NCI-H2196 treated with DMSO at 0.1 percent for 48 hours (cell line): ENCODE measurements around the gene ITGAD.

Experiments used
- DNase-seq: peaks from one replicate; lab custom pipeline; 2025; ENCODE audit not compliant: unreplicated experiment; lab: John Stamatoyannopoulos, UW

The ITGAD gene

DNA sequence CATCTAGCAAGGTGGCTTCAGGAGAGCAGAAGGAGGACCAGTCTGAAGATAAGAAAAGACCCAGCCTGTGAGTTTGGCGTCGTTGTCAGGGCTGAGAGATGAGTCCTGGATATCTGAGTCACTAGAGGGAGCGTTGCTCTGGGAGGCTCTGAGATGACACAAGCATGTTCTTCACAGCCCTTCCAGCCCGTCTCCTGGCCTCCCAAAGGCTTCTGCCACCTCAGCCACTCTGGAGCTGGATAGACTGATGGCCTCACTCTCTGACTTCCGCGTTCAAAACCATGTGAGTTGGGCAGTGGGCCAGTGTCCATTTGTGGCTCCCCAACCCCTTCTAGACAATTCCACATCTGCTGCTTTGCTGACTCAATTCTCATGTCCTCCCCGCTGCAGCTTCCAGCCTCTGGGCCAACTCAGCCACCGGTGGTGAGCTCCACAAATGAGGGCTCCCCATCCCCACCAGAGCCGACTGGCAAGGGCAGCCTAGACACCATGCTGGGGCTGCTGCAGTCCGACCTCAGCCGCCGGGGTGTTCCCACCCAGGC is 81.1 kb downstream of the ITGAD start:
- DNase-seq = no peak

DNA sequence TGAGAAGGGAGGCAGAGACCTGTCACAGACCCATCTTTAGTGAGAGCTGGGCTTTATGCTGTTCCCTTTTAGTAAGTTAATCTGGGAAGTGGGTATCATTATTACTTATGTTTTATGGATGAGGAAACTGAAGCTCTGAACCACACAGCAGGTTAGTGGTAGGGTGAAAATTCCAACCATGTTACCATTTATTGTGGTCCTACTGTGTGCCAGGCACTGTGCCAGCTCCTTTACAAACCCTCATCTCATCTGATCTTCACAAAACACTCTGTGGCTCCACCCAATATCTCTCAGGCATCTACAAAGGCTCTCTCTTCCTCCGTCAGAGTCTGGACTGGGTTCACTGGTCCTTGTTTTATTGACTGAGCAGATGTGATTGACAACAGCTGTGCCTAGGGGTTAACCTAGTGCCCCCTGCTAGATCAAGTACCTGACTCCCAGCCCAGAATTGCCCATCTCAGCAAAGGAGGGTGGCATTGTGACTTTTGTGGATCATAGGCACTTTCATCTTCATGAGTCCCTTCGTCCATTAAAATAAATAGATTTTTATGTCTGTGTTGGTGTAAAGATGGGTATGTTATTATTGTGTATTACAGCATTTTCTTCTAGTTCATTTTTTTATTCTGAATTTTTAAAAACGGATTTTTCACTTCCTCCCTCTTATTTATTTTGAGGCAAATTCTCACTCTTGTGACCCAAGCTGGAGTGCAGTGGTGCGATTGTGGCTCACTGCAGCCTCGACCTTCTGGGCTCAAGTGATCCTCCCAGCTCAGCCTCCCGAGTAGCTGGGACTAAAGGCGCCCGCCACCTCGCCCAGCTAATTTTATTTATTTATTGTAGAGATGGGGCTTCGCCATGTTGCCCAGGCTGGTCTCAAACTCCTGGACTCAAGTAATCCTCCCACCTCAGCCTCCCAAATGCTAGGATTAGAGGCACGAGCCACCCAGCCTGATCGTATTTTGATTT is 81.9 kb downstream of the ITGAD start:
- DNase-seq = no peak

DNA sequence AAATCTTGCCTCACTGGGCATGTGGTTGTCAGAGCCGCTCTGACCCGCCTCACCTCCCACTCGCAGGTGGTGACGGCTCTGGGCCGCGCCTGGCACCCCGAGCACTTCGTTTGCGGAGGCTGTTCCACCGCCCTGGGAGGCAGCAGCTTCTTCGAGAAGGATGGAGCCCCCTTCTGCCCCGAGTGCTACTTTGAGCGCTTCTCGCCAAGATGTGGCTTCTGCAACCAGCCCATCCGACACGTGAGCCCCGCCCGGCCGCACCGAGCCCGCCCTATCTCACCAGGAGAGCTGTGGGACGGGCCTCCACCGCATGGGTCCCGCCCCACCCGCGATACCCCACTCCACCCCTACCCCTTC is 82.8 kb downstream of the ITGAD start:
- no peak for DNase-seq
